LNCaP clone FGC (cell line): ENCODE measurements around the gene CYCS.

Source experiments
- DNase-seq: peaks from one replicate; pipeline ENCODE4 v3.0.0-alpha.2; 2011; ENCODE audit warnings: low read depth
- H3K4me3 ChIP-seq: 2 replicates; pipeline ENCODE4 v1.5.1; 2011; ENCODE audit warnings: mild to moderate bottlenecking, low read depth, low read length, control low read depth
- CTCF ChIP-seq: IDR thresholded peaks from 2 replicates; pipeline ENCODE4 v1.5.1; 2012; ENCODE audit warnings: mild to moderate bottlenecking; ENCODE audit not compliant: control insufficient read depth, insufficient read depth; ENCODE audit errors: extremely low read depth

Gene CYCS

GRCh38 chr7:25125137-25125946 lies at the start of gene CYCS:
Gene CYCS (minus strand): TSS chr7:25125260. CDS start chr7:25124119, 1,141 bp downstream.
- DNase-seq: peak; percentile 100
- no peak for TF ChIP-seq CTCF

GRCh38 chr7:25173184-25173583 lies 48.1 kb upstream of the CYCS start:
- H3K4me3 ChIP-seq: no peak overlapping the region
- TF ChIP-seq CTCF: no peak
- peak; percentile 64 for DNase-seq

More at GRCh38 chr7:25125137-25125946, at the start of gene CYCS:
- H3K4me3 ChIP-seq: peak within 1 kb of the TSS; percentile 87

- no peak for DNase-seq
- no peak for TF ChIP-seq CTCF
- no peak overlapping the region for H3K4me3 ChIP-seq
These were observed 46.5 kb upstream of the CYCS start for GRCh38 chr7:25171516-25171915.

- no peak overlapping the region for H3K4me3 ChIP-seq
- DNase-seq: no peak
- TF ChIP-seq CTCF: no peak
These were observed 46.0 kb upstream of the CYCS start for GRCh38 chr7:25171071-25171470.

GRCh38 chr7:25169683-25170082 lies 44.6 kb upstream of the CYCS start:
- DNase-seq: no peak
- H3K4me3 ChIP-seq: no peak overlapping the region
- no peak for TF ChIP-seq CTCF

- no peak overlapping the region for H3K4me3 ChIP-seq
- TF ChIP-seq CTCF: no peak
- no peak for DNase-seq
These were observed 43.1 kb upstream of the CYCS start for GRCh38 chr7:25168145-25168544.
